Measurements from ENCODE around the gene CDCA5. TPM values are rescaled to one million over a fixed set of nuclear protein-coding genes. Genes with fewer than 3 reads are reported as not detected.

The CDCA5 gene
- total and polyA plus RNA-seq, 4 donors, result 1.8 to 2.7 (median 2.2) TPM

GRCh38 chr11:65090628-65091027, 6.8 kb upstream of the CDCA5 start:
- no peak for ATAC-seq (ENCODE audit: insufficient read depth, low FRiP score)
- H3K27me3 ChIP-seq (ENCODE audit: control insufficient read depth in 3 of 3, insufficient read depth in 3 of 3, low read length in 2 of 3), result no peaks in the 10 kb centered on the region
- peaks cover 4 to 38% (median 15%) of the 10 kb centered on the region in 4 donors for H3K36me3 ChIP-seq (ENCODE audit: control insufficient read depth in 4 of 4, insufficient read depth in 4 of 4, low read length in 4 of 4)
- no peak for TF ChIP-seq CTCF (IDR thresholded peaks at IDR 0.05; ENCODE audit: control extremely low read depth, extremely low read depth)
- DNase-seq, result no peak
- no peaks in the 10 kb centered on the region for H3K9me3 ChIP-seq (ENCODE audit: control insufficient read depth in 4 of 4, insufficient read depth in 3 of 4, low read length in 3 of 4)
- WGBS, 2 donors, result 97 to 98% methylated on average over 4 of the region's 4 CpGs
- H3K4me1 ChIP-seq (ENCODE audit: control insufficient read depth in 5 of 5, insufficient read depth in 5 of 5, low read length in 5 of 5), result peaks cover 0 to 2% (median 0%) of the 10 kb centered on the region in 5 donors
- H3K27ac ChIP-seq (ENCODE audit: low read depth in 1 of 2, low read length in 1 of 2), result no peak overlapping the region
- H3K4me3 ChIP-seq, result no peak overlapping the region
- H3K9ac ChIP-seq (ENCODE audit: insufficient read depth in 1 of 2, low read length in 2 of 2), result no peak overlapping the region

GRCh38 chr11:65089621-65090020, 5.8 kb upstream of the CDCA5 start:
- H3K9ac ChIP-seq (ENCODE audit: insufficient read depth in 1 of 2, low read length in 2 of 2), result no peak overlapping the region
- 90 to 93% methylated on average over 4 of the region's 4 CpGs for WGBS, 2 donors
- H3K27me3 ChIP-seq (ENCODE audit: control insufficient read depth in 3 of 3, insufficient read depth in 3 of 3, low read length in 2 of 3), result no peaks in the 10 kb centered on the region
- no peak overlapping the region for H3K4me3 ChIP-seq
- no peak for ATAC-seq (ENCODE audit: insufficient read depth, low FRiP score)
- H3K9me3 ChIP-seq (ENCODE audit: control insufficient read depth in 4 of 4, insufficient read depth in 3 of 4, low read length in 3 of 4), result no peaks in the 10 kb centered on the region
- H3K36me3 ChIP-seq (ENCODE audit: control insufficient read depth in 4 of 4, insufficient read depth in 4 of 4, low read length in 4 of 4), result peaks cover 4 to 41% (median 16%) of the 10 kb centered on the region in 4 donors
- no peak for TF ChIP-seq CTCF (IDR thresholded peaks at IDR 0.05; ENCODE audit: control extremely low read depth, extremely low read depth)
- H3K27ac ChIP-seq (ENCODE audit: low read depth in 1 of 2, low read length in 1 of 2), result no peak overlapping the region
- peaks cover 0 to 9% (median 0%) of the 10 kb centered on the region in 5 donors for H3K4me1 ChIP-seq (ENCODE audit: control insufficient read depth in 5 of 5, insufficient read depth in 5 of 5, low read length in 5 of 5)
- no peak for DNase-seq

GRCh38 chr11:65087827-65088226, 4.0 kb upstream of the CDCA5 start:
- no peaks in the 10 kb centered on the region for H3K9me3 ChIP-seq (ENCODE audit: control insufficient read depth in 4 of 4, insufficient read depth in 3 of 4, low read length in 3 of 4)
- DNase-seq, result no peak
- 96 to 97% methylated on average over 15 of the region's 15 CpGs for WGBS, 2 donors
- ATAC-seq (ENCODE audit: insufficient read depth, low FRiP score), result no peak
- H3K9ac ChIP-seq (ENCODE audit: insufficient read depth in 1 of 2, low read length in 2 of 2), result no peak overlapping the region
- no peak overlapping the region for H3K27ac ChIP-seq (ENCODE audit: low read depth in 1 of 2, low read length in 1 of 2)
- H3K4me1 ChIP-seq (ENCODE audit: control insufficient read depth in 5 of 5, insufficient read depth in 5 of 5, low read length in 5 of 5), result peaks cover 0 to 19% (median 8%) of the 10 kb centered on the region in 5 donors
- H3K36me3 ChIP-seq (ENCODE audit: control insufficient read depth in 4 of 4, insufficient read depth in 4 of 4, low read length in 4 of 4), result peaks cover 4 to 41% (median 16%) of the 10 kb centered on the region in 4 donors
- H3K27me3 ChIP-seq (ENCODE audit: control insufficient read depth in 3 of 3, insufficient read depth in 3 of 3, low read length in 2 of 3), result no peaks in the 10 kb centered on the region
- TF ChIP-seq CTCF (IDR thresholded peaks at IDR 0.05; ENCODE audit: control extremely low read depth, extremely low read depth), result no peak
- H3K4me3 ChIP-seq, result no peak overlapping the region

- peaks cover 4 to 41% (median 16%) of the 10 kb centered on the region in 4 donors for H3K36me3 ChIP-seq (ENCODE audit: control insufficient read depth in 4 of 4, insufficient read depth in 4 of 4, low read length in 4 of 4)
- H3K4me1 ChIP-seq (ENCODE audit: control insufficient read depth in 5 of 5, insufficient read depth in 5 of 5, low read length in 5 of 5), result peaks cover 0 to 22% (median 8%) of the 10 kb centered on the region in 5 donors
- H3K27me3 ChIP-seq (ENCODE audit: control insufficient read depth in 3 of 3, insufficient read depth in 3 of 3, low read length in 2 of 3), result no peaks in the 10 kb centered on the region
- H3K9ac ChIP-seq (ENCODE audit: insufficient read depth in 1 of 2, low read length in 2 of 2), result no peak overlapping the region
- TF ChIP-seq CTCF (IDR thresholded peaks at IDR 0.05; ENCODE audit: control extremely low read depth, extremely low read depth), result no peak
- no peaks in the 10 kb centered on the region for H3K9me3 ChIP-seq (ENCODE audit: control insufficient read depth in 4 of 4, insufficient read depth in 3 of 4, low read length in 3 of 4)
- ATAC-seq (ENCODE audit: insufficient read depth, low FRiP score) (no peak), DNase-seq (no peak)
- WGBS, 2 donors, result 93 to 95% methylated on average over 11 of the region's 11 CpGs
- no peak overlapping the region for H3K4me3 ChIP-seq
- no peak overlapping the region for H3K27ac ChIP-seq (ENCODE audit: low read depth in 1 of 2, low read length in 1 of 2)
These were observed 3.4 kb upstream of the CDCA5 start for GRCh38 chr11:65087216-65087615.
